Thyroid gland (tissue), 4 donors: ENCODE results near the gene OSGIN1.

Source experiments
- POLR2A ChIP-seq, 2 donors: fragments of 450-650 bp; IDR thresholded peaks; one replicate each; pipeline ENCODE4 v1.6.1; 2017; ENCODE audit warnings: antibody characterized with exemption in 2 of 2, mild to moderate bottlenecking in 2 of 2, moderate library complexity in 1 of 2
- TF ChIP-seq, protein P1 (sequence below), 6 experiments: fragments of 200-600 bp in 3 of 6; fragments of 450-650 bp in 3 of 6; sonication (generic) in 3 of 6; IDR thresholded peaks; one replicate each; pipeline ENCODE4 v1.5.1; 2016 to 2019; ENCODE audit warnings: antibody characterized with exemption in 6 of 6, mild to moderate bottlenecking in 2 of 6, inconsistent platforms in 1 of 6, moderate library complexity in 1 of 6

DNA sequence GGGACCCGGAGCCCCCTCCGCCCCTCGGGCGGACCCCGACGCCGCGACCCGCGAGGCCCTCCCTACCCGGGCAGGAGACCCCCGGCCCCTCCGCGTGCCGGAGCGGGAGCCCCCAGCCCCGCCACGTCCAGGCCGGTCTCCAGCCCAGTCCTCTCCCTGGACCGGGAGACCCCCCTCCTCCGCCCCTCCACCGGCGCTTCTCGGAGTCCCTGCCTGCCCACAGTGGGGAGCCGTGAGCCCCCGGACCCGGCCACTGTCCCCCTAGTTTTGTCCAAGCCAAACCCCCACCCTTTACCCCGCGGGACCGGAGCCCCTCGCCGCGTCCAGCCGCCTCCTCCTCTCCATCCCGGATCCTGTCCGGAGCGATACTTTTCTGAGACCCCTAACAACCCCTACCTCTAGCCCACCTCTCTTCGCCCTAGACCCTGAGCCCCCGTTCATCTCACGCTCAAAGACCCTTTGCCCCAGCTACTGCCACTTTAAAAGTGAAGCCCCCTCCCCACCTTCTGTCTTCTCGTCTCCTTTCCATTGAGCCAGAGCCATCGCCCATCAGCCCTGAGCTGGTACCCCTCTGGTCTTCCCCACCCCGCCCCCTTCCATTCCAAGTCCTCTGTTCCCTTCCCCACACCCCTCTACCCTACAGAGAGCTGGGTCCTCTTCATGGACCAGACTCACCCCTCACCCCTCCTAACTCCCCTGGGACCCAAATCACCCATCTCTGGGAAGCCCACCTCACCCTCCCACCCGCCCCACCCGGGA, 16.0 kb downstream of the OSGIN1 start:
- TF ChIP-seq, protein P1, sequence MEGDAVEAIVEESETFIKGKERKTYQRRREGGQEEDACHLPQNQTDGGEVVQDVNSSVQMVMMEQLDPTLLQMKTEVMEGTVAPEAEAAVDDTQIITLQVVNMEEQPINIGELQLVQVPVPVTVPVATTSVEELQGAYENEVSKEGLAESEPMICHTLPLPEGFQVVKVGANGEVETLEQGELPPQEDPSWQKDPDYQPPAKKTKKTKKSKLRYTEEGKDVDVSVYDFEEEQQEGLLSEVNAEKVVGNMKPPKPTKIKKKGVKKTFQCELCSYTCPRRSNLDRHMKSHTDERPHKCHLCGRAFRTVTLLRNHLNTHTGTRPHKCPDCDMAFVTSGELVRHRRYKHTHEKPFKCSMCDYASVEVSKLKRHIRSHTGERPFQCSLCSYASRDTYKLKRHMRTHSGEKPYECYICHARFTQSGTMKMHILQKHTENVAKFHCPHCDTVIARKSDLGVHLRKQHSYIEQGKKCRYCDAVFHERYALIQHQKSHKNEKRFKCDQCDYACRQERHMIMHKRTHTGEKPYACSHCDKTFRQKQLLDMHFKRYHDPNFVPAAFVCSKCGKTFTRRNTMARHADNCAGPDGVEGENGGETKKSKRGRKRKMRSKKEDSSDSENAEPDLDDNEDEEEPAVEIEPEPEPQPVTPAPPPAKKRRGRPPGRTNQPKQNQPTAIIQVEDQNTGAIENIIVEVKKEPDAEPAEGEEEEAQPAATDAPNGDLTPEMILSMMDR (IDR thresholded peaks at IDR 0.05): no peak
- no peak for TF ChIP-seq POLR2A (IDR thresholded peaks at IDR 0.05)
